HCT116 (cell line): ENCODE measurements around the gene PRDX1. TPM values are rescaled to one million over a fixed set of nuclear protein-coding genes. Genes with fewer than 3 reads are reported as not detected.

ENCODE experiments used
- ATAC-seq: fragments of 200-7000 bp; cut with Tn5 transposase; 2 replicates; pipeline ENCODE4 v1.9.1; 2020; ENCODE audit warnings: mild to moderate bottlenecking, moderate library complexity
- BruUV-seq: library from RNA; stranded (reverse); fragments of 400-500 nt; replicated peaks from 2 replicates; lab custom pipeline; 2021; lab: Mats Ljungman, UMichigan
- CTCF ChIA-PET: fragments of 300-600 bp; sonication (Branson Sonifier 250); formaldehyde crosslinking; loops from one replicate; lab custom pipeline; 2021; ENCODE audit warnings: antibody characterized with exemption; lab: Charles Lee
- POLR2A ChIA-PET: fragments of 300-600, 350-600 bp; sonication (Branson Sonifier 250); formaldehyde crosslinking; loops from one replicate; lab custom pipeline; 2021; ENCODE audit warnings: antibody characterized with exemption; lab: Charles Lee
- RAD21 ChIA-PET, 2 experiments: fragments of 300-600 bp; sonication (Branson Sonifier 250); formaldehyde crosslinking; loops; one replicate each; lab custom pipeline; 2023; ENCODE audit warnings: low total read pairs in 2 of 2; ENCODE audit not compliant: uncharacterized antibody in 2 of 2, unreplicated experiment in 2 of 2, low non-redundant PET in 1 of 2; lab: Charles Lee
- DNase-seq: peaks from one replicate; pipeline ENCODE4 v3.0.0-alpha.2; 2010; ENCODE audit warnings: low read depth, low spot score
- H2AFZ ChIP-seq: fragments of 200-600 bp; shearing (Covaris generic), sonication (generic); 2 replicates; pipeline ENCODE4 v1.6.1; 2017; ENCODE audit warnings: low read depth, mixed run types, mixed read lengths, antibody characterized with exemption, low read length; ENCODE audit not compliant: poor library complexity, severe bottlenecking
- H3K27ac ChIP-seq: 2 replicates; pipeline ENCODE4 v1.5.1; 2012; ENCODE audit warnings: low read depth, low read length
- H3K27me3 ChIP-seq: fragments of 200-600 bp; sonication (generic); 2 replicates; pipeline ENCODE4 v1.6.1; 2016; ENCODE audit warnings: mixed run types, low read length, mixed read lengths; ENCODE audit not compliant: insufficient read depth
- H3K36me3 ChIP-seq, 2 experiments: fragments of 200-500 bp in 1 of 2; fragments of 200-600 bp in 1 of 2; sonication (Bioruptor generic) in 1 of 2; sonication (generic) in 1 of 2; 2 replicates each; pipeline versions ENCODE4 v1.5.1 to v1.6.1; 2014 to 2016; ENCODE audit warnings: low read length in 2 of 2, inconsistent platforms in 1 of 2, mixed read lengths in 1 of 2, mixed run types in 1 of 2; ENCODE audit not compliant: insufficient read depth in 2 of 2, control insufficient read depth in 1 of 2
- H3K4me1 ChIP-seq, 2 experiments: fragments of 200-600 bp in 1 of 2; sonication (generic) in 1 of 2; 2 replicates each; pipeline versions ENCODE4 v1.5.1 to v1.6.1; 2012 to 2017; ENCODE audit warnings: low read length in 2 of 2, inconsistent platforms in 1 of 2, mild to moderate bottlenecking in 1 of 2, mixed read lengths in 1 of 2, mixed run types in 1 of 2, moderate library complexity in 1 of 2; ENCODE audit not compliant: insufficient read depth in 2 of 2, control insufficient read depth in 1 of 2
- H3K4me2 ChIP-seq: fragments of 200-600 bp; sonication (generic); 2 replicates; pipeline ENCODE4 v1.6.1; 2017; ENCODE audit warnings: mixed run types, low read length, mixed read lengths
- H3K4me3 ChIP-seq, 2 experiments: fragments of 200-600 bp in 1 of 2; sonication (generic) in 1 of 2; replicated peaks in 1 of 2; 2 replicates each; pipeline ENCODE4 v1.5.1; 2011 to 2016; ENCODE audit warnings: low read length in 2 of 2, control low read depth in 1 of 2, low read depth in 1 of 2, mild to moderate bottlenecking in 1 of 2, mixed read lengths in 1 of 2, mixed run types in 1 of 2
- H3K79me2 ChIP-seq: fragments of 200-600 bp; sonication (generic); 2 replicates; pipeline ENCODE4 v1.6.1; 2017; ENCODE audit warnings: mild to moderate bottlenecking, mixed run types, low read length, moderate library complexity, mixed read lengths; ENCODE audit not compliant: insufficient read depth
- H3K9ac ChIP-seq: fragments of 200-600 bp; sonication (generic); 2 replicates; pipeline ENCODE4 v1.6.1; 2016; ENCODE audit warnings: low read length, mixed read lengths
- H3K9me2 ChIP-seq: fragments of 200-600 bp; sonication (generic), shearing (Covaris generic); 2 replicates; pipeline ENCODE4 v1.6.1; 2017; ENCODE audit warnings: mixed run types, mild to moderate bottlenecking, moderate library complexity; ENCODE audit not compliant: insufficient read depth
- H3K9me3 ChIP-seq, 2 experiments: fragments of 200-500 bp in 1 of 2; fragments of 200-600 bp in 1 of 2; sonication (Bioruptor generic) in 1 of 2; sonication (generic) in 1 of 2; 2 replicates each; pipeline ENCODE4 v1.6.1; 2014 to 2017; ENCODE audit warnings: low read length in 2 of 2, mixed read lengths in 2 of 2, inconsistent platforms in 1 of 2, low read depth in 1 of 2, mild to moderate bottlenecking in 1 of 2, mixed run types in 1 of 2, moderate library complexity in 1 of 2; ENCODE audit not compliant: control insufficient read depth in 1 of 2, insufficient read depth in 1 of 2
- H4K20me1 ChIP-seq: fragments of 200-600 bp; sonication (generic), shearing (Covaris generic); 2 replicates; pipeline ENCODE4 v1.6.1; 2017; ENCODE audit warnings: mixed run types, mild to moderate bottlenecking, moderate library complexity; ENCODE audit not compliant: insufficient read depth
- CBX3 ChIP-seq: IDR thresholded peaks from 2 replicates; pipeline ENCODE4 v1.6.1; 2012; ENCODE audit warnings: low read depth
- JUND ChIP-seq: IDR thresholded peaks from 2 replicates; pipeline ENCODE4 v1.6.1; 2012
- POLR2A ChIP-seq: IDR thresholded peaks from 2 replicates; pipeline ENCODE4 v1.7.0; 2011; ENCODE audit warnings: borderline replicate concordance; ENCODE audit not compliant: insufficient read depth, insufficient read length; ENCODE audit errors: extremely low read depth
- POLR2AphosphoS5 ChIP-seq: IDR thresholded peaks from 2 replicates; pipeline ENCODE4 v1.6.1; 2011; ENCODE audit warnings: mild to moderate bottlenecking, low read depth, low read length, moderate library complexity
- SRF ChIP-seq: IDR thresholded peaks from 2 replicates; pipeline ENCODE4 v1.6.1; 2012; ENCODE audit warnings: low read depth
- YY1 ChIP-seq: IDR thresholded peaks from 2 replicates; pipeline ENCODE4 v1.6.1; 2011; ENCODE audit warnings: low read length, low read depth, moderate library complexity, mild to moderate bottlenecking; ENCODE audit not compliant: insufficient replicate concordance; ENCODE audit errors: extremely low read depth
- intact Hi-C: fragments of 100-400 bp; cut with micrococcal nuclease; formaldehyde crosslinking; loops from 2 replicates; pipeline ENCODE4 v1.10.0; 2022
- total RNA-seq: library from RNA; stranded (reverse); gene quantifications from one replicate; pipeline ENCODE4 v1.2.1, GENCODE V29; 2021; ENCODE audit not compliant: unreplicated experiment
- TF ChIP-seq, protein P1 (sequence below): IDR thresholded peaks from 2 replicates; pipeline ENCODE4 v1.6.1; 2012
- TF ChIP-seq, protein P2 (sequence below): IDR thresholded peaks from 2 replicates; pipeline ENCODE4 v1.6.1; 2012; ENCODE audit warnings: low read depth
- TF ChIP-seq, protein P3 (sequence below): IDR thresholded peaks from 2 replicates; pipeline ENCODE4 v1.6.1; 2012

PRDX1 gene
- total RNA-seq, 1 experiment from 2014 or later = 1,171 TPM

DNA sequence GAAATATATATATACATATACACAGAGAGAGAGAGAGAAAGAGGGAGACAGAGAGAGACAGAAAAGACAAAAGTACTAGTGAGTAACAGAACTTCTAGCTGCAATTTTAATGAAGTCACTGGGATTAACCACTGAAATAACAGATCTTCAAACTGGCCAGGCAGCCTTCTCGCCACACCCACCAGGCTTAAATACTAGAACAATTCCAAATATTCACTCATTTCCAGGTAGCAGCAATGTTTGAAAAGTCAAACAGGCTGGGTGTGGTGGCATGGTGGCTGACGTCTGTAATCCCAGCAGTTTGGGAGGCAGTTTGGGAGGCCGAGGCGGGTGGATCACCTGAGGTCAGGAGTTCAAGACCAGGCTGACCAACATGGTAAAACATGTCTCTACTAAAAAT is 5.2 kb downstream of the PRDX1 start:
- DNase-seq (no peak), ATAC-seq (no peak)
- Histone ChIP-seq H3K9me3 (no peaks in the 10 kb centered on the region), H3K4me1 (peaks cover 6 to 11% of the 10 kb centered on the region in 2 experiments; a peak in 2 of 4 replicates), H3K9ac (no peak overlapping the region), H3K27me3 (no peaks in the 10 kb centered on the region), H3K9me2 (no peaks in the 10 kb centered on the region), H3K27ac (no peak overlapping the region), H4K20me1 (peaks cover 32% of the 10 kb centered on the region), H3K79me2 (peaks cover 93% of the 10 kb centered on the region), H3K36me3 (peaks cover 46 to 71% of the 10 kb centered on the region in 2 experiments), H2AFZ (no peak overlapping the region), H3K4me2 (no peak overlapping the region), H3K4me3 (no peak overlapping the region)
- no TSS peak for BruUV-seq
- intact Hi-C loops = no loop called here
- TF ChIP-seq YY1 (no peak), POLR2A (no peak), CBX3 (no peak)
- TF ChIP-seq, protein P1, sequence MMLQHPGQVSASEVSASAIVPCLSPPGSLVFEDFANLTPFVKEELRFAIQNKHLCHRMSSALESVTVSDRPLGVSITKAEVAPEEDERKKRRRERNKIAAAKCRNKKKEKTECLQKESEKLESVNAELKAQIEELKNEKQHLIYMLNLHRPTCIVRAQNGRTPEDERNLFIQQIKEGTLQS = no peak
- ChIA-PET RAD21 (no interaction called here), POLR2A (interaction anchor here (0.7 to 1.4 kb wide), 4 partner anchors 10 to 832 kb away, joined by 3 to 4 read pairs (median 3); partner anchors contain the start of gene CCDC163), CTCF (no interaction called here)

DNA sequence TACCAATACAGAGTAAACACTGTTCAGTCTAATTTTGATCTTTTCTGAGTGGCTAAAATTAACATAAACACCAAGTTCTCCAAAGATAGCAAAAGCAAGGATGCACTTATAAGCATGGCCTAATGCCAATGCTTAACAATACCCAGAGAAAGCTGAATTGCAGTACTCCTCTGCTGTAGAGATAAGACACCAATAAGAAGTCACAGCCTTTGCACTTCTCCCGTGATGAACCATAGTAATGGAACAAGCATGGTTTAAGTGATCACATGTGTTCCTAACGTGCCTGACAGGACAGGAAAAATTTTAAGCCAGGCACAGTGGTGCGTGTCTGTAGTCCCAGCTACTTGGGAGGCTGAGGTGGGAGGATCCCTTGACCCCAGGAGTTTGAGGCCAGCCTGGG is 5.6 kb downstream of the PRDX1 start:
- Histone ChIP-seq H3K9ac (no peak overlapping the region), H3K27ac (no peak overlapping the region), H3K36me3 (peaks cover 51 to 74% of the 10 kb centered on the region in 2 experiments), H3K4me3 (no peak overlapping the region), H3K9me3 (no peaks in the 10 kb centered on the region), H2AFZ (no peak overlapping the region), H4K20me1 (peaks cover 32% of the 10 kb centered on the region), H3K79me2 (peaks cover 89% of the 10 kb centered on the region), H3K27me3 (no peaks in the 10 kb centered on the region), H3K4me2 (no peak overlapping the region), H3K9me2 (no peaks in the 10 kb centered on the region), H3K4me1 (peaks cover 6 to 11% of the 10 kb centered on the region in 2 experiments; a peak in 2 of 4 replicates)
- DNase-seq = no peak
- RAD21 ChIA-PET = no interaction called here
- no peak for ATAC-seq
- TF ChIP-seq, protein P2, sequence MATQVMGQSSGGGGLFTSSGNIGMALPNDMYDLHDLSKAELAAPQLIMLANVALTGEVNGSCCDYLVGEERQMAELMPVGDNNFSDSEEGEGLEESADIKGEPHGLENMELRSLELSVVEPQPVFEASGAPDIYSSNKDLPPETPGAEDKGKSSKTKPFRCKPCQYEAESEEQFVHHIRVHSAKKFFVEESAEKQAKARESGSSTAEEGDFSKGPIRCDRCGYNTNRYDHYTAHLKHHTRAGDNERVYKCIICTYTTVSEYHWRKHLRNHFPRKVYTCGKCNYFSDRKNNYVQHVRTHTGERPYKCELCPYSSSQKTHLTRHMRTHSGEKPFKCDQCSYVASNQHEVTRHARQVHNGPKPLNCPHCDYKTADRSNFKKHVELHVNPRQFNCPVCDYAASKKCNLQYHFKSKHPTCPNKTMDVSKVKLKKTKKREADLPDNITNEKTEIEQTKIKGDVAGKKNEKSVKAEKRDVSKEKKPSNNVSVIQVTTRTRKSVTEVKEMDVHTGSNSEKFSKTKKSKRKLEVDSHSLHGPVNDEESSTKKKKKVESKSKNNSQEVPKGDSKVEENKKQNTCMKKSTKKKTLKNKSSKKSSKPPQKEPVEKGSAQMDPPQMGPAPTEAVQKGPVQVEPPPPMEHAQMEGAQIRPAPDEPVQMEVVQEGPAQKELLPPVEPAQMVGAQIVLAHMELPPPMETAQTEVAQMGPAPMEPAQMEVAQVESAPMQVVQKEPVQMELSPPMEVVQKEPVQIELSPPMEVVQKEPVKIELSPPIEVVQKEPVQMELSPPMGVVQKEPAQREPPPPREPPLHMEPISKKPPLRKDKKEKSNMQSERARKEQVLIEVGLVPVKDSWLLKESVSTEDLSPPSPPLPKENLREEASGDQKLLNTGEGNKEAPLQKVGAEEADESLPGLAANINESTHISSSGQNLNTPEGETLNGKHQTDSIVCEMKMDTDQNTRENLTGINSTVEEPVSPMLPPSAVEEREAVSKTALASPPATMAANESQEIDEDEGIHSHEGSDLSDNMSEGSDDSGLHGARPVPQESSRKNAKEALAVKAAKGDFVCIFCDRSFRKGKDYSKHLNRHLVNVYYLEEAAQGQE = no peak
- no peak for TF ChIP-seq JUND
- TF ChIP-seq SRF = no peak
- no peak for TF ChIP-seq POLR2A
- no peak for TF ChIP-seq CBX3
- TF ChIP-seq, protein P3, sequence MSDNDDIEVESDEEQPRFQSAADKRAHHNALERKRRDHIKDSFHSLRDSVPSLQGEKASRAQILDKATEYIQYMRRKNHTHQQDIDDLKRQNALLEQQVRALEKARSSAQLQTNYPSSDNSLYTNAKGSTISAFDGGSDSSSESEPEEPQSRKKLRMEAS = no peak
- 0 out of 2 replicates have a peak, but pooled peaks have one; percentile 17 for TF ChIP-seq POLR2AphosphoS5
- BruUV-seq = no TSS peak
- POLR2A ChIA-PET = interaction anchor here (1.0 kb wide), 1 partner anchor 9 kb away, joined by 4 read pairs; no protein-coding TSS in a partner anchor
- CTCF ChIA-PET = no interaction called here
- intact Hi-C loops = no loop called here
